Activated CD8-positive, alpha-beta T cell treated with anti-CD3 and anti-CD28 coated beads for 36 hours (primary cell): ENCODE results near the gene UTP3. TPM values are rescaled to one million over a fixed set of nuclear protein-coding genes. Genes with fewer than 3 reads are reported as not detected.

Experiments used
- ATAC-seq: fragments of 200-7000 bp; cut with Tn5 transposase; one replicate; pipeline ENCODE4 v1.10.0; 2021; ENCODE audit warnings: mild to moderate bottlenecking, moderate library complexity
- CTCF ChIA-PET: fragments of 350-600 bp; sonication (Branson Sonifier 250); formaldehyde crosslinking; loops from one replicate; lab custom pipeline; 2021; ENCODE audit warnings: antibody characterized with exemption; lab: Charles Lee
- POLR2A ChIA-PET: fragments of 350-600 bp; sonication (Branson Sonifier 250); formaldehyde crosslinking; loops from one replicate; lab custom pipeline; 2021; ENCODE audit warnings: antibody characterized with exemption; lab: Charles Lee
- DNase-seq: peaks from one replicate; pipeline ENCODE4 v3.0.0-alpha.2; 2020
- H3K27ac Mint-ChIP-seq: one replicate; pipeline ENCODE4 v1.8.0; 2021; ENCODE audit warnings: mild to moderate bottlenecking, mixed read lengths
- H3K27me3 Mint-ChIP-seq: one replicate; pipeline ENCODE4 v1.8.0; 2021; ENCODE audit warnings: mixed read lengths
- H3K36me3 Mint-ChIP-seq: one replicate; pipeline ENCODE4 v1.8.0; 2021; ENCODE audit warnings: low read depth, mixed read lengths
- H3K4me1 Mint-ChIP-seq: one replicate; pipeline ENCODE4 v1.8.0; 2021; ENCODE audit warnings: low read depth, mixed read lengths
- H3K4me3 Mint-ChIP-seq: one replicate; pipeline ENCODE4 v1.8.0; 2021; ENCODE audit warnings: mild to moderate bottlenecking, moderate library complexity, mixed read lengths
- H3K9me3 Mint-ChIP-seq: one replicate; pipeline ENCODE4 v1.8.0; 2021; ENCODE audit warnings: mixed read lengths
- CTCF ChIP-seq: fragments of 200-600 bp; IDR thresholded peaks from one replicate; pipeline ENCODE4 v1.8.0; 2022; ENCODE audit warnings: antibody characterized with exemption, mild to moderate bottlenecking
- intact Hi-C: fragments of 100-400 bp; cut with micrococcal nuclease; formaldehyde crosslinking; loops from one replicate; pipeline ENCODE4 v1.10.0; 2022
- total RNA-seq, 2 experiments: library from RNA; stranded (reverse); gene quantifications; one replicate each; pipeline ENCODE4 v1.2.3, GENCODE V29; 2021

The UTP3 gene
- total RNA-seq, 2 experiments from 2014 or later: 31.0 to 33.5 TPM

- peak; percentile 71 for ATAC-seq
- Mint-ChIP-seq H3K4me1 (peaks cover 26% of the 10 kb centered on the region), H3K27me3 (no peaks in the 10 kb centered on the region), H3K9me3 (no peaks in the 10 kb centered on the region), H3K36me3 (no peaks in the 10 kb centered on the region), H3K27ac (peak overlapping the region; percentile 88), H3K4me3 (peak overlapping the region; percentile 84)
- TF ChIP-seq CTCF: no peak
- intact Hi-C loops: loop anchor here (2.0 to 5.0 kb wide), 2 partner anchors 17 to 132 kb away; partner anchors contain the start of genes GRSF1 and UTP3
- ChIA-PET CTCF (interaction anchor here (1.3 to 7.7 kb wide), 8 partner anchors 13 to 251 kb away, joined by 3 to 79 read pairs (median 5); partner anchors contain the start of gene UTP3), POLR2A (interaction anchor here (0.7 to 4.9 kb wide), 7 partner anchors 13 to 134 kb away, joined by 3 to 40 read pairs (median 7); partner anchors contain the start of genes GRSF1, RUFY3 and UTP3)
- peak; percentile 81 for DNase-seq
These were observed 17.1 kb downstream of the UTP3 start for GRCh38 chr4:70705183-70706043.

- Mint-ChIP-seq H3K4me3 (peak overlapping the region; percentile 84), H3K36me3 (no peaks in the 10 kb centered on the region), H3K27me3 (no peaks in the 10 kb centered on the region), H3K9me3 (no peaks in the 10 kb centered on the region), H3K27ac (peak overlapping the region; percentile 88), H3K4me1 (peaks cover 26% of the 10 kb centered on the region)
- no peak for ATAC-seq
- POLR2A ChIA-PET: interaction anchor here (0.8 to 4.9 kb wide), 6 partner anchors 12 to 133 kb away, joined by 3 to 40 read pairs (median 6); partner anchors contain the start of genes GRSF1 and UTP3
- no peak for TF ChIP-seq CTCF
- DNase-seq: no peak
- CTCF ChIA-PET: interaction anchor here (0.7 to 7.7 kb wide), 7 partner anchors 16 to 305 kb away, joined by 3 to 79 read pairs (median 5); partner anchors contain the start of gene UTP3
- intact Hi-C loops: loop anchor here (5.0 kb wide), 1 partner anchor 131 kb away; the partner anchor contains the start of gene GRSF1
These were observed 17.7 kb downstream of the UTP3 start for GRCh38 chr4:70706044-70706461.

GRCh38 chr4:70706516-70706915 is 18.2 kb downstream of the UTP3 start:
- H3K27me3 Mint-ChIP-seq: no peaks in the 10 kb centered on the region
- ChIA-PET CTCF (interaction anchor here (0.7 to 7.7 kb wide), 8 partner anchors 16 to 305 kb away, joined by 3 to 79 read pairs (median 5); partner anchors contain the start of gene UTP3), POLR2A (interaction anchor here (1.0 to 4.9 kb wide), 5 partner anchors 16 to 133 kb away, joined by 3 to 40 read pairs (median 7); partner anchors contain the start of genes GRSF1 and UTP3)
- peak overlapping the region; percentile 84 for H3K4me3 Mint-ChIP-seq
- no peak for TF ChIP-seq CTCF
- peak overlapping the region; percentile 88 for H3K27ac Mint-ChIP-seq
- DNase-seq (no peak), ATAC-seq (no peak)
- peaks cover 30% of the 10 kb centered on the region for H3K4me1 Mint-ChIP-seq
- no peaks in the 10 kb centered on the region for H3K36me3 Mint-ChIP-seq
- H3K9me3 Mint-ChIP-seq: no peaks in the 10 kb centered on the region
- intact Hi-C loops: loop anchor here (5.0 kb wide), 1 partner anchor 131 kb away; the partner anchor contains the start of gene GRSF1

GRCh38 chr4:70709611-70710205 is 21.4 kb downstream of the UTP3 start:
- POLR2A ChIA-PET: no interaction called here
- H3K27me3 Mint-ChIP-seq: no peaks in the 10 kb centered on the region
- H3K36me3 Mint-ChIP-seq: no peaks in the 10 kb centered on the region
- no peak overlapping the region for H3K27ac Mint-ChIP-seq
- TF ChIP-seq CTCF: no peak
- peaks cover 50% of the 10 kb centered on the region for H3K4me1 Mint-ChIP-seq
- ATAC-seq (no peak), DNase-seq (no peak)
- intact Hi-C loops: loop anchor here (5.0 kb wide), 1 partner anchor 128 kb away; the partner anchor contains the start of gene GRSF1
- no peak overlapping the region for H3K4me3 Mint-ChIP-seq
- CTCF ChIA-PET: no interaction called here
- no peaks in the 10 kb centered on the region for H3K9me3 Mint-ChIP-seq
